ENCODE results near the gene C1RL.

DNA sequence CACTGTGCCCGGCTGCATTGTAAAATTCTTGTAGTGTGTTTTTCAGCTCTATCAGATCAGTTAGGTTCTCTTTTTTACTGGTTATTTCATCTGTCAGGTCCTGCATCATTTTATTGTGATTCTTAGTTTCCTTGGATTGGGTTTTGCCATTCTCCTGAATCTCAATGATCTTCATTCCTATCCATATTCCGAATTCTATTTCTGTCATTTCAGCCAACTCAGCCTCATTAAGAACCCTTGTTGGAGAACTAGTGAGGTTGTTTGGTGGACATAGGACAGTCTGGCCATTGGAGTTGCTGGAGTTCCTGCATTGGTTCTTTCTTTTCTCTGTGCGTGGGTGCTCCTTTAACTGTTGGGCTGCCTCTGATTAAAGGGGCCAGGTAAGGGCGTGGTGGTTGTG is 54.1 kb downstream of the C1RL start:
- TF ChIP-seq, protein P1, sequence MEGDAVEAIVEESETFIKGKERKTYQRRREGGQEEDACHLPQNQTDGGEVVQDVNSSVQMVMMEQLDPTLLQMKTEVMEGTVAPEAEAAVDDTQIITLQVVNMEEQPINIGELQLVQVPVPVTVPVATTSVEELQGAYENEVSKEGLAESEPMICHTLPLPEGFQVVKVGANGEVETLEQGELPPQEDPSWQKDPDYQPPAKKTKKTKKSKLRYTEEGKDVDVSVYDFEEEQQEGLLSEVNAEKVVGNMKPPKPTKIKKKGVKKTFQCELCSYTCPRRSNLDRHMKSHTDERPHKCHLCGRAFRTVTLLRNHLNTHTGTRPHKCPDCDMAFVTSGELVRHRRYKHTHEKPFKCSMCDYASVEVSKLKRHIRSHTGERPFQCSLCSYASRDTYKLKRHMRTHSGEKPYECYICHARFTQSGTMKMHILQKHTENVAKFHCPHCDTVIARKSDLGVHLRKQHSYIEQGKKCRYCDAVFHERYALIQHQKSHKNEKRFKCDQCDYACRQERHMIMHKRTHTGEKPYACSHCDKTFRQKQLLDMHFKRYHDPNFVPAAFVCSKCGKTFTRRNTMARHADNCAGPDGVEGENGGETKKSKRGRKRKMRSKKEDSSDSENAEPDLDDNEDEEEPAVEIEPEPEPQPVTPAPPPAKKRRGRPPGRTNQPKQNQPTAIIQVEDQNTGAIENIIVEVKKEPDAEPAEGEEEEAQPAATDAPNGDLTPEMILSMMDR (IDR thresholded peaks at IDR 0.05), result no peak
- no peak for TF ChIP-seq POLR2AphosphoS5 (IDR thresholded peaks at IDR 0.05; ENCODE audit: insufficient read depth in 1 of 2, low read depth in 1 of 2)

Measured in vagina (tissue), 2 donors.